HepG2 (cell line): ENCODE data around the gene RBM47.

Experiments
- ATF1 ChIP-seq: IDR thresholded peaks from 2 replicates; pipeline ENCODE4 v1.6.1; 2016; ENCODE audit warnings: mild to moderate bottlenecking, control low read depth
- CCDC6 ChIP-seq: sonication (generic); formaldehyde crosslinking; IDR thresholded peaks from 2 replicates; pipeline ENCODE4 v1.8.1; 2022; ENCODE audit warnings: mild to moderate bottlenecking, missing genetic modification reagents, moderate library complexity
- CHCHD3 ChIP-seq: sonication (generic); formaldehyde crosslinking; IDR thresholded peaks from 2 replicates; pipeline ENCODE4 v1.8.0; 2022; ENCODE audit warnings: mild to moderate bottlenecking, missing genetic modification reagents, moderate library complexity
- ERF ChIP-seq: IDR thresholded peaks from 2 replicates; pipeline ENCODE4 v1.6.1; 2018; ENCODE audit warnings: missing biosample characterization, missing genetic modification reagents
- GZF1 ChIP-seq: sonication (generic); formaldehyde crosslinking; IDR thresholded peaks from 2 replicates; pipeline ENCODE4 v1.5.1; 2020; ENCODE audit warnings: mild to moderate bottlenecking, missing genetic modification reagents
- JUND ChIP-seq: sonication (generic); formaldehyde crosslinking; IDR thresholded peaks from 2 replicates; pipeline ENCODE4 v1.8.0; 2022; ENCODE audit warnings: mild to moderate bottlenecking, missing genetic modification reagents
- MYC ChIP-seq: sonication (generic); formaldehyde crosslinking; IDR thresholded peaks from 2 replicates; pipeline ENCODE4 v1.9.0; 2021; ENCODE audit warnings: missing genetic modification reagents, borderline replicate concordance
- PHF21A ChIP-seq: sonication (generic); formaldehyde crosslinking; IDR thresholded peaks from 2 replicates; pipeline ENCODE4 v1.5.0; 2020; ENCODE audit warnings: mild to moderate bottlenecking, missing genetic modification reagents
- SIN3A ChIP-seq: IDR thresholded peaks from 2 replicates; pipeline ENCODE4 v1.6.1; 2011; ENCODE audit warnings: low read depth, mild to moderate bottlenecking, control low read depth, low read length, borderline replicate concordance
- ZFP1 ChIP-seq: IDR thresholded peaks from 2 replicates; pipeline ENCODE4 v1.6.1; 2016
- ZSCAN30 ChIP-seq: sonication (generic); formaldehyde crosslinking; IDR thresholded peaks from 2 replicates; pipeline ENCODE4 v1.5.0; 2020; ENCODE audit warnings: mild to moderate bottlenecking, missing genetic modification reagents
- TF ChIP-seq, protein P1 (sequence below): sonication (generic); formaldehyde crosslinking; IDR thresholded peaks from 2 replicates; pipeline ENCODE4 v1.5.0; 2020; ENCODE audit warnings: mild to moderate bottlenecking, missing genetic modification reagents, moderate library complexity
- TF ChIP-seq, protein P2 (sequence below): fragments of 450-650 bp; IDR thresholded peaks from 2 replicates; pipeline ENCODE4 v1.6.1; 2017; ENCODE audit warnings: mild to moderate bottlenecking

DNA sequence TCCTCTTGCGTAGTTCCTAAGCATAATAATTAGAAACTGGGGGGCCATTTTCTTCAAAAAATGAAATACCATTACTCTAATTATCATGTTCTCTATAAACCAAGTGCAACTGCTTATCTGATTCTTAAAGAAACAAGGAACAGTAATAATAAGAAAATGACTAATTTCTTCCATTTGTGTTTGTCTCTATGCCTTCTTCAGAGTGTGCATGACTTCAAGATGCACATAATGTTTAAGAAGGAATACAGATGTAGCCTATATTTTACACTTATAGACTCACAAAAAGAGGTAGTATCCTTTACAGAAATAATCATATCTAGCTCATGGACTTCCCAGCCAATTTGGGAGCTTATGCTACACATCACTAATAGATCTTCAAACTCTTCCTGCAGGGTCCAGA, 162.9 kb downstream of the RBM47 start:
- no peak for TF ChIP-seq ZSCAN30 (CRISPR knock-in tag)
- TF ChIP-seq JUND (CRISPR knock-in tag): no peak
- TF ChIP-seq GZF1 (CRISPR knock-in tag): no peak
- no peak for TF ChIP-seq SIN3A
- TF ChIP-seq PHF21A (CRISPR knock-in tag): no peak
- no peak for TF ChIP-seq ZFP1 (CRISPR knock-in tag)
- TF ChIP-seq MYC (CRISPR knock-in tag): no peak
- no peak for TF ChIP-seq CHCHD3 (CRISPR knock-in tag)
- no peak for TF ChIP-seq CCDC6 (CRISPR knock-in tag)
- TF ChIP-seq, protein P1, sequence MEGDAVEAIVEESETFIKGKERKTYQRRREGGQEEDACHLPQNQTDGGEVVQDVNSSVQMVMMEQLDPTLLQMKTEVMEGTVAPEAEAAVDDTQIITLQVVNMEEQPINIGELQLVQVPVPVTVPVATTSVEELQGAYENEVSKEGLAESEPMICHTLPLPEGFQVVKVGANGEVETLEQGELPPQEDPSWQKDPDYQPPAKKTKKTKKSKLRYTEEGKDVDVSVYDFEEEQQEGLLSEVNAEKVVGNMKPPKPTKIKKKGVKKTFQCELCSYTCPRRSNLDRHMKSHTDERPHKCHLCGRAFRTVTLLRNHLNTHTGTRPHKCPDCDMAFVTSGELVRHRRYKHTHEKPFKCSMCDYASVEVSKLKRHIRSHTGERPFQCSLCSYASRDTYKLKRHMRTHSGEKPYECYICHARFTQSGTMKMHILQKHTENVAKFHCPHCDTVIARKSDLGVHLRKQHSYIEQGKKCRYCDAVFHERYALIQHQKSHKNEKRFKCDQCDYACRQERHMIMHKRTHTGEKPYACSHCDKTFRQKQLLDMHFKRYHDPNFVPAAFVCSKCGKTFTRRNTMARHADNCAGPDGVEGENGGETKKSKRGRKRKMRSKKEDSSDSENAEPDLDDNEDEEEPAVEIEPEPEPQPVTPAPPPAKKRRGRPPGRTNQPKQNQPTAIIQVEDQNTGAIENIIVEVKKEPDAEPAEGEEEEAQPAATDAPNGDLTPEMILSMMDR (CRISPR knock-in tag): no peak
- TF ChIP-seq, protein P2, sequence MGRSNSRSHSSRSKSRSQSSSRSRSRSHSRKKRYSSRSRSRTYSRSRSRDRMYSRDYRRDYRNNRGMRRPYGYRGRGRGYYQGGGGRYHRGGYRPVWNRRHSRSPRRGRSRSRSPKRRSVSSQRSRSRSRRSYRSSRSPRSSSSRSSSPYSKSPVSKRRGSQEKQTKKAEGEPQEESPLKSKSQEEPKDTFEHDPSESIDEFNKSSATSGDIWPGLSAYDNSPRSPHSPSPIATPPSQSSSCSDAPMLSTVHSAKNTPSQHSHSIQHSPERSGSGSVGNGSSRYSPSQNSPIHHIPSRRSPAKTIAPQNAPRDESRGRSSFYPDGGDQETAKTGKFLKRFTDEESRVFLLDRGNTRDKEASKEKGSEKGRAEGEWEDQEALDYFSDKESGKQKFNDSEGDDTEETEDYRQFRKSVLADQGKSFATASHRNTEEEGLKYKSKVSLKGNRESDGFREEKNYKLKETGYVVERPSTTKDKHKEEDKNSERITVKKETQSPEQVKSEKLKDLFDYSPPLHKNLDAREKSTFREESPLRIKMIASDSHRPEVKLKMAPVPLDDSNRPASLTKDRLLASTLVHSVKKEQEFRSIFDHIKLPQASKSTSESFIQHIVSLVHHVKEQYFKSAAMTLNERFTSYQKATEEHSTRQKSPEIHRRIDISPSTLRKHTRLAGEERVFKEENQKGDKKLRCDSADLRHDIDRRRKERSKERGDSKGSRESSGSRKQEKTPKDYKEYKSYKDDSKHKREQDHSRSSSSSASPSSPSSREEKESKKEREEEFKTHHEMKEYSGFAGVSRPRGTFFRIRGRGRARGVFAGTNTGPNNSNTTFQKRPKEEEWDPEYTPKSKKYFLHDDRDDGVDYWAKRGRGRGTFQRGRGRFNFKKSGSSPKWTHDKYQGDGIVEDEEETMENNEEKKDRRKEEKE: no peak
- no peak for TF ChIP-seq ERF (CRISPR knock-in tag)
- no peak for TF ChIP-seq ATF1 (CRISPR knock-in tag)
